Measurements from ENCODE around the gene GRIK4.

DNA sequence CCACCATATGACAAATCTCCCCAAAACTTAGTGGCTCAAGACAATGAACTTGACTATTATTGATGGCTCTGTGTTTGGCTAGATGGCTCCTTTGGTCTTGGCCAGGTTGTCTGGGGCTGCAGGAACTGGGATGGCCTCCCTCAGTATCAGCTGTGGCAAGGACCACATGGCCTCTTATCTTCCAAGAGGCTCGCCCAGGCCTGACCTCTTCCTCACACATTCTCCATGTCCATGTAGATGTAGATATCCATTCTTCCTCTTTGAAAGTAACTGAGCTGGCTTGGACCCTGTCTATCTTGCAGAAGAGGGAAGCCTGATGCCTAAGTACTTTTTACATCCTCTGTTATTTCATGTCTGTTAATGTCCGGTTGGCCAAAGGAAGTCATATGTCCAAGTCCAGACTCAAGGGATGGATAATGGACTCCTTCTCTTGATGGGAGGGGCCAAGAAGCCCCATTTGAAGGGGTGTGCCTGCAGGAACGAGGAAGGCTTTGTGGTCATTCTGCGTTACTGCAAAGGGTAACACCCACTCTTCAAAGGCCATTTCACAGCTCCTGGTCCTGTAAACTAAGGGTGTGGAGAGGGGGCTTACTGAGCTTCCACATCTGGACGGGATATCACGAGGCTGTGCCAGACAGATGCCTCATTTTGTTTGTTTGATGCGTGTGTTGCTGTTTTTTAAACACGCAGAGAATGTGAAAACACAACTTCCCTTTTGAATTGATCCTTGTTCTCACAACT lies 87.1 kb downstream of the GRIK4 start:
- TF ChIP-seq, protein P1, sequence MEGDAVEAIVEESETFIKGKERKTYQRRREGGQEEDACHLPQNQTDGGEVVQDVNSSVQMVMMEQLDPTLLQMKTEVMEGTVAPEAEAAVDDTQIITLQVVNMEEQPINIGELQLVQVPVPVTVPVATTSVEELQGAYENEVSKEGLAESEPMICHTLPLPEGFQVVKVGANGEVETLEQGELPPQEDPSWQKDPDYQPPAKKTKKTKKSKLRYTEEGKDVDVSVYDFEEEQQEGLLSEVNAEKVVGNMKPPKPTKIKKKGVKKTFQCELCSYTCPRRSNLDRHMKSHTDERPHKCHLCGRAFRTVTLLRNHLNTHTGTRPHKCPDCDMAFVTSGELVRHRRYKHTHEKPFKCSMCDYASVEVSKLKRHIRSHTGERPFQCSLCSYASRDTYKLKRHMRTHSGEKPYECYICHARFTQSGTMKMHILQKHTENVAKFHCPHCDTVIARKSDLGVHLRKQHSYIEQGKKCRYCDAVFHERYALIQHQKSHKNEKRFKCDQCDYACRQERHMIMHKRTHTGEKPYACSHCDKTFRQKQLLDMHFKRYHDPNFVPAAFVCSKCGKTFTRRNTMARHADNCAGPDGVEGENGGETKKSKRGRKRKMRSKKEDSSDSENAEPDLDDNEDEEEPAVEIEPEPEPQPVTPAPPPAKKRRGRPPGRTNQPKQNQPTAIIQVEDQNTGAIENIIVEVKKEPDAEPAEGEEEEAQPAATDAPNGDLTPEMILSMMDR (IDR thresholded peaks at IDR 0.05): no peak
- TF ChIP-seq POLR2A (IDR thresholded peaks at IDR 0.05): no peak
